ENCODE measurements around the gene ITPKA.

GRCh38 chr15:41492597-41493204 lies 973 bp upstream of the ITPKA start:
- TF ChIP-seq POLR2A (IDR thresholded peaks at IDR 0.05) (no peak), CTCF (IDR thresholded peaks at IDR 0.05) (no peak)
